GM06990 (cell line): ENCODE results near the gene CFD.
"Not testable (repeated sequence)": the region's sequence is repeated elsewhere in the genome, so short reads cannot be mapped to it uniquely, and the experiment has no call there.

ENCODE experiments used
- DNase-seq: peaks from one replicate; pipeline ENCODE4 v3.0.0-alpha.2; 2011; ENCODE audit not compliant: insufficient read length; ENCODE audit errors: extremely low read depth
- H3K27me3 ChIP-seq: replicated peaks from 2 replicates; pipeline ENCODE4 v1.6.0; 2011; ENCODE audit warnings: low read length; ENCODE audit not compliant: control insufficient read depth, insufficient read depth
- H3K36me3 ChIP-seq: 2 replicates; pipeline ENCODE4 v1.5.1; 2011; ENCODE audit warnings: low read length; ENCODE audit not compliant: control insufficient read depth, insufficient read depth
- H3K4me3 ChIP-seq: replicated peaks from 2 replicates; pipeline ENCODE4 v1.5.1; 2011; ENCODE audit warnings: low read depth, mild to moderate bottlenecking, control low read depth, low read length
- CTCF ChIP-seq: IDR thresholded peaks from 2 replicates; pipeline ENCODE4 v1.5.1; 2011; ENCODE audit warnings: low read length, control low read depth, mild to moderate bottlenecking, inconsistent platforms; ENCODE audit not compliant: insufficient read depth, poor library complexity, severe bottlenecking

CFD gene

DNA sequence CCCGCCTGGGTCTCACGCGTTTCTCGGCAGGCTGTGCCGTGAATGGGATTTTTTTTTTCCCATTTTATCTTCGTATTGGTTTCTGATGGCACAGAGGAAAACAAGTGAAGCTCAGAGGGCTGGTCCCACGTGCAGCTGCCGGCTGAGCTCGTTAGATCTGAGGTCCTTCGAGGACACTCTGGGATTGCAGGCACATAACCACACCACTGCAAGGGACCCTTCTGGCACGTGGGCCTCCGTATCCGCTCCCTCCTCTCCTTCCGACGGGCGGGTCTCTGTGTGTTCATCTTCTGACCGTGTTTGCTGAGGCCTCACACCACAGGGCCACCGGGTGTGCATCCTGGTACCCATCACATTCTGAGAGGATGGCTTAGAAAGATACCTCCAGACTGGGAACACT lies 16.6 kb downstream of the CFD start:
- TF ChIP-seq CTCF = no peak
- H3K4me3 ChIP-seq = no peak overlapping the region
- no peaks in the 10 kb centered on the region for H3K27me3 ChIP-seq
- no peak for DNase-seq
- peaks cover 8% of the 10 kb centered on the region for H3K36me3 ChIP-seq

GRCh38 chr19:876780-877314 lies 17.4 kb downstream of the CFD start:
- peaks cover 11% of the 10 kb centered on the region for H3K36me3 ChIP-seq

DNA sequence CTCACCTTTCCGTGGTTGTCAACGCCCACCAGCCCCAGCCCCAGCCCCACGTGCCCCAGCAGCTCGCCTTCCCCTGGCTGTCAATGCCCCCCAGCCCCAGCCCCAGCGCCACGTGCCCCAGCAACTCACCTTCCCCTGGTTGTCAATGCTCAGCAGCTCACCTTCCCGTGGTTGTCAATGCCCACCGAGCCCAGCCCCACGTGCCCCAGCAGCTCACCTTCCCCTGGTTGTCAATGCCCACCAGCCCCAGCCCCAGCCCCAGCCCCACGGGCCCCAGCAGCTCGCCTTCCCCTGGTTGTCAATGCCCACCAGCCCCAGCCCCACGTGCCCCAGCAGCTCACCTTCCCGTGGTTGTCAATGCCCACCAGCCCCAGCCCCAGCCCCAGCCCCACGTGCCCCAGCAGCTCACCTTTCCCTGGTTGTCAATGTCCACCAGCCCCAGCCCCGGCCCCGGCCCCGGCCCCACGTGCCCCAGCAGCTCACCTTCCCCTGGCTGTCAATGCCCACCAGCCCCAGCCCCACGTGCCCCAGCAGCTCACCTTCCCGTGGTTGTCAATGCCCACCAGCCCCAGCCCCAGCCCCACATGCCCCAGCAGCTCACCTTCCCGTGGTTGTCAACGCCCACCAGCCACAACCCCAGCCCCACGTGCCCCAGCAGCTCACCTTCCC lies 18.7 kb downstream of the CFD start:
- peaks cover 14% of the 10 kb centered on the region for H3K36me3 ChIP-seq
- H3K4me3 ChIP-seq = not testable (repeated sequence)

More at GRCh38 chr19:876780-877314, 17.4 kb downstream of the CFD start:
- no peak for TF ChIP-seq CTCF
- Histone ChIP-seq H3K4me3 (no peak overlapping the region), H3K27me3 (no peaks in the 10 kb centered on the region)
- no peak for DNase-seq

GRCh38 chr19:878751-879561 lies 19.5 kb downstream of the CFD start:
- not testable (repeated sequence) for DNase-seq
- peaks cover 20% of the 10 kb centered on the region for H3K36me3 ChIP-seq

More for the DNA sequence above, 18.7 kb downstream of the CFD start:
- H3K27me3 ChIP-seq, DNase-seq: not testable (repeated sequence)

GRCh38 chr19:879711-880438 lies 20.4 kb downstream of the CFD start:
- no peak for TF ChIP-seq CTCF
- no peak for DNase-seq
- Histone ChIP-seq H3K27me3 (no peaks in the 10 kb centered on the region), H3K36me3 (peaks cover 20% of the 10 kb centered on the region), H3K4me3 (no peak overlapping the region)

More at GRCh38 chr19:878751-879561, 19.5 kb downstream of the CFD start:
- H3K27me3 ChIP-seq, H3K4me3 ChIP-seq: not testable (repeated sequence)

DNA sequence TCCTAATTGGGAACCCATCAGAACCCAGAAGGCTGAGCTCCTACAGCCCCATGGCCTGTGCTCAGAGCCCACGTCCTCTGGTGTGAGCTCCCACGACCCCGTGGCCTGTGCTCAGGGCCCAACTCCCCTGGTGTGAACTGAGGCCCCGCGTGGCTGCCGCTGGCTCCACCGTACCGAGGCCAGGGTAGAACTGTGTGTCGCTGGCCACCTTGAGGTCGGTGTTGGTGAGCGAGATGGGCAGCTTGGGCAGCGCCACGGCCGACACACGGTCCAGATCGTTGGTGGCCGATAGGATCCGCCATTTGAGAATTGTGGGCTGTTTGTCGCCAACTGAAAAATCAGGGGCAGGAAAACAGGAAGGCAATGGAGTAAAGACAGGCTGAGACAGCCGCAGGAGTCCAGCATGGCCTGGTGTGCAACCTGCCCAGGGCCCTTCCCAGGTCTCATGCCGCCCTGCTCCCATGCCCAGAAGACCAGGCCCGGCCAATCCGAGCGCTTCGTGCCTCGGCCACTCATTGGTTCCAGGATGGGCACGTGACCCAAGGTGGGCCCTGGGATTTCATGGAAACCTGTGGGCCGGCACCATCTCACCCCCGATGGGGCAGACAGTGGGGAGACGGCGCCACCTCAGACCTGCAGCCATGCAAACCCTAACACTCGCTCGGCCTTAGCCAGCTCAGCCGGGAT lies 22.1 kb downstream of the CFD start:
- TF ChIP-seq CTCF = no peak
- Histone ChIP-seq H3K4me3 (no peak overlapping the region), H3K36me3 (peaks cover 27% of the 10 kb centered on the region), H3K27me3 (no peaks in the 10 kb centered on the region)
- DNase-seq = no peak
